H1 (cell line): Measurements from ENCODE around the gene UBE2D3. TPM values are rescaled to one million over a fixed set of nuclear protein-coding genes. Genes with fewer than 3 reads are reported as not detected.

Source experiments
- CTCF ChIA-PET: fragments of 300-600 bp; sonication (Branson Sonifier 250); formaldehyde crosslinking; loops from one replicate; lab custom pipeline; 2021; ENCODE audit not compliant: partially characterized antibody; lab: Charles Lee
- POLR2A ChIA-PET: fragments of 300-600 bp; sonication (Branson Sonifier 250); formaldehyde crosslinking; loops from one replicate; lab custom pipeline; 2021; ENCODE audit warnings: inconsistent platforms; ENCODE audit not compliant: partially characterized antibody; lab: Charles Lee
- DNase-seq, 2 experiments: peaks; one replicate each; pipeline versions ENCODE4 v3.0.0 to v3.0.0-alpha.2; 2010 to 2022; ENCODE audit warnings: low spot score in 2 of 2, low read depth in 1 of 2, mixed read lengths in 1 of 2
- FAIRE-seq: peaks from 2 replicates; lab custom pipeline; 2011; peaks lifted over from hg19 to GRCh38; lab: Jason Lieb, UNC
- H2AFZ ChIP-seq: 2 replicates; pipeline ENCODE4 v1.8.1; 2012; ENCODE audit warnings: low read length, inconsistent platforms
- H2AK5ac ChIP-seq: 2 replicates; pipeline ENCODE4 v1.6.1; 2013; ENCODE audit warnings: low read depth, low read length
- H2BK120ac ChIP-seq: replicated peaks from 2 replicates; pipeline ENCODE3; 2013; ENCODE audit warnings: low read depth, low read length, inconsistent platforms
- H2BK12ac ChIP-seq: 2 replicates; pipeline ENCODE4 v1.6.1; 2013; ENCODE audit warnings: low read depth, low read length
- H2BK15ac ChIP-seq: 2 replicates; pipeline ENCODE4 v1.6.1; 2013; ENCODE audit warnings: low read length
- H2BK20ac ChIP-seq: 2 replicates; pipeline ENCODE4 v1.6.1; 2013; ENCODE audit warnings: low read length
- H2BK5ac ChIP-seq: 2 replicates; pipeline ENCODE4 v1.6.1; 2013; ENCODE audit warnings: low read depth, low read length
- H3K14ac ChIP-seq: 2 replicates; pipeline ENCODE4 v1.6.1; 2013; ENCODE audit warnings: inconsistent platforms; ENCODE audit not compliant: insufficient read length
- H3K18ac ChIP-seq: 2 replicates; pipeline ENCODE4 v1.6.1; 2013; ENCODE audit warnings: low read length; ENCODE audit errors: extremely low read depth
- H3K23ac ChIP-seq: 2 replicates; pipeline ENCODE4 v1.6.1; 2013; ENCODE audit warnings: inconsistent platforms; ENCODE audit not compliant: insufficient read length
- H3K23me2 ChIP-seq: 2 replicates; pipeline ENCODE4 v1.6.1; 2013; ENCODE audit warnings: low read depth, low read length
- H3K27ac ChIP-seq: 2 replicates; pipeline ENCODE4 v1.6.1; 2011; ENCODE audit warnings: low read depth, low read length, inconsistent platforms
- H3K27me3 ChIP-seq, 4 experiments: replicated peaks in 1 of 4; 1 replicate in 1 of 4; 2 replicates in 3 of 4; pipeline versions ENCODE4 v1.6.1 to v1.8.1; 2011 to 2013; ENCODE audit warnings: low read length in 3 of 4, mild to moderate bottlenecking in 3 of 4, inconsistent platforms in 2 of 4, mixed read lengths in 2 of 4, moderate library complexity in 1 of 4; ENCODE audit not compliant: control insufficient read depth in 3 of 4, insufficient read depth in 3 of 4; ENCODE audit errors: extremely low read depth in 1 of 4
- H3K36me3 ChIP-seq, 4 experiments: 2 replicates each; pipeline versions ENCODE4 v1.6.1 to v1.8.1; 2011 to 2013; ENCODE audit warnings: mild to moderate bottlenecking in 4 of 4, low read length in 3 of 4, moderate library complexity in 2 of 4, control low read depth in 1 of 4, inconsistent platforms in 1 of 4; ENCODE audit not compliant: insufficient read depth in 4 of 4, control insufficient read depth in 2 of 4
- H3K4ac ChIP-seq: replicated peaks from 2 replicates; pipeline ENCODE3; 2013; ENCODE audit warnings: low read length, low read depth, mixed read lengths, inconsistent platforms; ENCODE audit not compliant: insufficient read length
- H3K4me1 ChIP-seq, 4 experiments: replicated peaks in 1 of 4; 1 replicate in 1 of 4; 2 replicates in 3 of 4; pipeline versions ENCODE4 v1.6.1 to v1.8.1; 2011 to 2013; ENCODE audit warnings: low read length in 3 of 4, inconsistent platforms in 2 of 4, mixed read lengths in 1 of 4; ENCODE audit not compliant: insufficient read depth in 4 of 4, control insufficient read depth in 3 of 4
- H3K4me2 ChIP-seq, 2 experiments: 2 replicates each; pipeline versions ENCODE4 v1.6.1 to v1.8.1; 2011 to 2013; ENCODE audit warnings: low read depth in 2 of 2, low read length in 2 of 2, control low read depth in 1 of 2, inconsistent platforms in 1 of 2, mild to moderate bottlenecking in 1 of 2; ENCODE audit not compliant: insufficient read depth in 1 of 2
- H3K4me3 ChIP-seq, 4 experiments: fragments of 200-600, 300-600 bp in 1 of 4; sonication (generic), shearing (Covaris generic), sonication (Bioruptor Twin) in 1 of 4; 2 replicates each; pipeline versions ENCODE4 v1.5.1 to v1.8.1; 2011 to 2016; ENCODE audit warnings: low read length in 4 of 4, low read depth in 3 of 4, control low read depth in 2 of 4, inconsistent platforms in 2 of 4, mild to moderate bottlenecking in 2 of 4, mixed read lengths in 1 of 4, moderate library complexity in 1 of 4; ENCODE audit not compliant: insufficient read depth in 2 of 4; ENCODE audit errors: extremely low read depth in 1 of 4
- H3K56ac ChIP-seq: replicated peaks from 2 replicates; pipeline ENCODE3; 2013; ENCODE audit warnings: low read depth, mild to moderate bottlenecking, mixed read lengths, low read length, inconsistent platforms; ENCODE audit not compliant: insufficient read length
- H3K79me1 ChIP-seq: 2 replicates; pipeline ENCODE4 v1.6.1; 2013; ENCODE audit warnings: low read depth, low read length, control low read depth
- H3K79me2 ChIP-seq, 2 experiments: 2 replicates each; pipeline versions ENCODE4 v1.6.1 to v1.8.1; 2012 to 2013; ENCODE audit warnings: low read length in 2 of 2, mild to moderate bottlenecking in 2 of 2, inconsistent platforms in 1 of 2; ENCODE audit not compliant: insufficient read depth in 2 of 2, control insufficient read depth in 1 of 2
- H3K9ac ChIP-seq, 4 experiments: replicated peaks in 1 of 4; 1 replicate in 1 of 4; 2 replicates in 3 of 4; pipeline versions ENCODE4 v1.6.1 to v1.8.1; 2011 to 2013; ENCODE audit warnings: low read depth in 3 of 4, low read length in 3 of 4, control low read depth in 2 of 4, mild to moderate bottlenecking in 2 of 4, moderate library complexity in 2 of 4, inconsistent platforms in 1 of 4; ENCODE audit errors: extremely low read depth in 1 of 4
- H3K9me3 ChIP-seq, 2 experiments: 2 replicates each; pipeline versions ENCODE4 v1.6.1 to v1.8.1; 2012 to 2013; ENCODE audit warnings: mild to moderate bottlenecking in 2 of 2, moderate library complexity in 2 of 2, control low read depth in 1 of 2, inconsistent platforms in 1 of 2, low read depth in 1 of 2, low read length in 1 of 2, mixed read lengths in 1 of 2; ENCODE audit not compliant: insufficient read depth in 2 of 2
- H4K20me1 ChIP-seq, 2 experiments: replicated peaks in 1 of 2; 2 replicates each; pipeline versions ENCODE3 to v1.8.1; 2011 to 2013; ENCODE audit warnings: inconsistent platforms in 2 of 2, low read length in 2 of 2, mild to moderate bottlenecking in 1 of 2; ENCODE audit not compliant: insufficient read depth in 2 of 2, control insufficient read depth in 1 of 2
- H4K5ac ChIP-seq: 2 replicates; pipeline ENCODE4 v1.6.1; 2013; ENCODE audit warnings: low read length, low read depth, mixed read lengths, inconsistent platforms; ENCODE audit not compliant: insufficient read length
- H4K8ac ChIP-seq: 2 replicates; pipeline ENCODE4 v1.8.0; 2013; ENCODE audit warnings: mild to moderate bottlenecking, moderate library complexity, low read length, inconsistent platforms; ENCODE audit not compliant: insufficient read depth; ENCODE audit errors: extremely low read depth
- H4K91ac ChIP-seq: replicated peaks from 2 replicates; pipeline ENCODE3; 2013; ENCODE audit warnings: low read length, mixed read lengths, inconsistent platforms; ENCODE audit not compliant: insufficient read length
- POLR2AphosphoS5 ChIP-seq: IDR thresholded peaks from 2 replicates; pipeline ENCODE4 v1.6.1; 2011; ENCODE audit warnings: low read depth, low read length
- TBP ChIP-seq: IDR thresholded peaks from 2 replicates; pipeline ENCODE4 v1.6.1; 2011; ENCODE audit warnings: low read depth, low read length, improper control_type of control experiment
- WGBS, 2 experiments: shearing (Covaris generic) in 1 of 2; methylation state at CpG; one replicate each; pipeline versions ENCODE4 v1.1.6 to v1.1.7; 2013 to 2015; ENCODE audit warnings: low lambda C conversion rate in 2 of 2, mixed read lengths in 2 of 2, inconsistent platforms in 1 of 2, low coverage in 1 of 2, missing lambda C conversion rate in 1 of 2; ENCODE audit not compliant: insufficient replicate concordance in 2 of 2, insufficient coverage in 1 of 2, insufficient read length in 1 of 2; ENCODE audit errors: extremely low coverage in 1 of 2, missing lambda C conversion rate in 1 of 2; 5-methylcytosine and 5-hydroxymethylcytosine counted together
- polyA plus RNA-seq, 7 experiments: library from polyadenylated mRNA; depleted of rRNA in 3 of 7; stranded (reverse) in 5 of 7; unstranded in 2 of 7; fragments of >200 nt in 5 of 7; fragments of 200-250 nt in 2 of 7; gene quantifications; 1 replicate in 5 of 7; 2 replicates in 1 of 7; 4 replicates in 1 of 7; pipeline versions ENCODE4 v1.2.1 to v1.2.3, GENCODE V29; 2011 to 2013; ENCODE audit warnings: missing spikeins in 2 of 7, mixed read lengths in 2 of 7
- total RNA-seq: library from RNA; stranded (reverse); fragmentation: NEBNext Ultra II Directional; extraction: Animal tissue kit (Norgen Biotek cat#: 25700); gene quantifications from 2 replicates; pipeline ENCODE4 v1.2.1, GENCODE V29; 2021
- TF ChIP-seq, protein P1 (sequence below): IDR thresholded peaks from 2 replicates; pipeline ENCODE4 v1.6.1; 2012; ENCODE audit warnings: inconsistent platforms

UBE2D3 gene
- total and polyA plus RNA-seq, 2 of the 8 experiments (the other 6 are each of a cell fraction or from before 2014, with no cell fraction given) = 396 to 544 TPM

GRCh38 chr4:102792361-102792936, 34.9 kb downstream of the UBE2D3 start:
- no peak overlapping the region for H2AK5ac ChIP-seq
- H2BK20ac ChIP-seq = no peak overlapping the region
- POLR2A ChIA-PET = interaction anchor here (0.6 to 4.9 kb wide), 9 partner anchors 10 to 209 kb away, joined by 3 to 36 read pairs (median 5); partner anchors contain the start of genes MANBA and UBE2D3

More at GRCh38 chr4:102792361-102792936, 34.9 kb downstream of the UBE2D3 start:
- Histone ChIP-seq H2BK12ac (no peak overlapping the region), H3K36me3 (peaks cover 0 to 20% (median 7%) of the 10 kb centered on the region in 4 experiments; a peak in 3 of 8 replicates), H3K23ac (no peak overlapping the region), H2BK15ac (no peak overlapping the region), H3K4ac (no peak overlapping the region), H3K4me1 (peaks cover 0 to 3% (median 1%) of the 10 kb centered on the region in 4 experiments; a peak in 1 of 7 replicates), H3K4me3 (no peak overlapping the region), H3K27me3 (no peaks in the 10 kb centered on the region), H3K23me2 (no peaks in the 10 kb centered on the region), H3K79me2 (no peaks in the 10 kb centered on the region), H2BK120ac (no peak overlapping the region), H3K9me3 (no peaks in the 10 kb centered on the region), H3K79me1 (no peaks in the 10 kb centered on the region), H3K14ac (no peak overlapping the region), H4K91ac (no peak overlapping the region), H3K27ac (no peak overlapping the region), H4K8ac (no peak overlapping the region), H2BK5ac (no peak overlapping the region), H4K5ac (no peak overlapping the region), H4K20me1 (peaks cover 3 to 4% of the 10 kb centered on the region in 2 experiments), H3K4me2 (no peak overlapping the region), H2AFZ (no peak overlapping the region), H3K18ac (no peak overlapping the region), H3K56ac (no peak overlapping the region), H3K9ac (no peak overlapping the region)
- CTCF ChIA-PET = interaction anchor here (0.9 to 1.8 kb wide), 4 partner anchors 11 to 254 kb away, joined by 3 to 4 read pairs (median 3); no protein-coding TSS in a partner anchor
- 84% methylated on average over 2 of the region's 2 CpGs; no CpG with 5 or more reads in 1 of the 2 experiments for WGBS, 2 experiments
- DNase-seq (no peak), FAIRE-seq (no peak)
- TF ChIP-seq POLR2AphosphoS5 (0 out of 2 replicates have a peak, but pooled peaks have one; percentile 25), TBP (no peak)
- TF ChIP-seq, protein P1, sequence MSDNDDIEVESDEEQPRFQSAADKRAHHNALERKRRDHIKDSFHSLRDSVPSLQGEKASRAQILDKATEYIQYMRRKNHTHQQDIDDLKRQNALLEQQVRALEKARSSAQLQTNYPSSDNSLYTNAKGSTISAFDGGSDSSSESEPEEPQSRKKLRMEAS = 0 out of 2 replicates have a peak, but pooled peaks have one; percentile 38
